ENCODE data around the gene ARHGAP42.

Gene ARHGAP42

DNA sequence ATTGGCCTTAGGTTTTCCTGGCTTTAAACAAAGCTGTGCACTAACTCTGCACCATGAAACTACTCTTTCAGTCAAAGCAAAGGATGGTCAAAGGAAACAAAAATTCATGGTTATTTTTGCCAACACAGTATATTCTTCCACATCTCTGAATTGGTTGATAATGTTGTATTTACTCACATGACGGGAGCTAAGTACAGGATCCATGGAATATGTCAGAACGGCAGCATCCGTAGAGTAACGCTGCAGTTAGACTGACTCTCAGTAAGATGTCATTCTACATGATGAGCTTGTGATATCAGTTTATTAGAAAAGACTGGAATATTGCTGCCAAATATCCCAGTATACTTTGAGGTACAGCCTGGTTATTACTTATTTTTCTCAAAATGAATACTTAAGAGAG lies 270.4 kb downstream of the ARHGAP42 start:
- TF ChIP-seq FOXP2 (optimal IDR thresholded peaks at IDR 0.05; ENCODE audit: control extremely low read depth, extremely low read length, insufficient read depth) (no peak), POLR2AphosphoS5 (IDR thresholded peaks at IDR 0.05; ENCODE audit: borderline replicate concordance, low read depth, low read length) (no peak), EZH2 (IDR thresholded peaks at IDR 0.05) (no peak)
- H3K9ac ChIP-seq (ENCODE audit: insufficient read length), result no peak overlapping the region
- H3K9me3 ChIP-seq (ENCODE audit: low read depth, low read length), result no peaks in the 10 kb centered on the region
- H3K36me3 ChIP-seq (ENCODE audit: insufficient read depth, low read length), result no peaks in the 10 kb centered on the region
- no peak overlapping the region for H3K4me3 ChIP-seq
- no peak for DNase-seq (ENCODE audit: low read depth, low spot score)
- H3K27ac ChIP-seq, result no peak overlapping the region

DNA sequence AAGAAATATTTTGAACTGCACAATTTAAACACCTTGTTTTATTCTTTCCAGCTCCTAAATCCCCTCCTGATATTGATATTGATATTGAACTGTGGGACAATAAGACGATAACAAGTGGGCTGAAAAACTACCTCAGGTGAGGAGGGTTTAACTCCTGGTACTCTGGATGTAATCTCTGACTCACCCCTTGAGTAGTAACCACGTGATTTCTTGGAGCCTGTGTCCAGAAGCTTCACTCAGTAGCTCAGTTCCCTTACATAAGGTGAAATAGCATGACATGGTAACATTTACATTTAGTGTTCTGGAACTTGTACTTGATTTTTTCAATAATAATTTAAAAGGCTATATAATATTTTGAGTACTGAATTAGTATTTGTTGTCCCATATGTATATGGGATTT lies 274.5 kb downstream of the ARHGAP42 start:
- H3K9ac ChIP-seq (ENCODE audit: insufficient read length), result no peak overlapping the region
- TF ChIP-seq POLR2AphosphoS5 (IDR thresholded peaks at IDR 0.05; ENCODE audit: borderline replicate concordance, low read depth, low read length), result no peak
- no peak for TF ChIP-seq FOXP2 (optimal IDR thresholded peaks at IDR 0.05; ENCODE audit: control extremely low read depth, extremely low read length, insufficient read depth)
- H3K4me3 ChIP-seq, result no peak overlapping the region
- DNase-seq (ENCODE audit: low read depth, low spot score), result no peak
- H3K27ac ChIP-seq, result no peak overlapping the region
- no peaks in the 10 kb centered on the region for H3K36me3 ChIP-seq (ENCODE audit: insufficient read depth, low read length)
- H3K9me3 ChIP-seq (ENCODE audit: low read depth, low read length), result no peaks in the 10 kb centered on the region

DNA sequence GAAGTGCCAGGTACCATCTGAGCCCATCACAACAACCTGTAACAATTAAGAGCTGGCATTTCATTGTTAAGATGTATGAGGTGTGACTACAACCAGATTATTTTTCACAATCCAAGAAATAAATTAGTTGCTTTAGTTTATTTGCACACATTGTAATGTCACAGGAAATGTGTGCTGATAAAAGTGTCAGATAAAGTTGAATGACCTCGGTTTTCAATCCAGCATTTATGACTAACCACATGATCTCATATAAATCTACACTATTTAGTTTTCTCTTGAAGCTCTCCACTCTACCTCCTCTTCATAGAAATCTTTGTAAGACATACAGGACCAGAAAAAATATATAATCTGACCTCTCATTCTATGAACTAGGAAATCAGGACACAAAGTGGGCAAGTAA lies 276.3 kb downstream of the ARHGAP42 start:
- DNase-seq (ENCODE audit: low read depth, low spot score), result no peak
- Histone ChIP-seq H3K9me3 (ENCODE audit: low read depth, low read length) (no peaks in the 10 kb centered on the region), H3K9ac (ENCODE audit: insufficient read length) (no peak overlapping the region), H3K36me3 (ENCODE audit: insufficient read depth, low read length) (no peaks in the 10 kb centered on the region), H3K4me3 (no peak overlapping the region), H3K27ac (no peak overlapping the region)
- TF ChIP-seq FOXP2 (optimal IDR thresholded peaks at IDR 0.05; ENCODE audit: control extremely low read depth, extremely low read length, insufficient read depth) (no peak), POLR2AphosphoS5 (IDR thresholded peaks at IDR 0.05; ENCODE audit: borderline replicate concordance, low read depth, low read length) (no peak), EZH2 (IDR thresholded peaks at IDR 0.05) (no peak)

- DNase-seq (ENCODE audit: low read depth, low spot score), result no peak
- H3K27ac ChIP-seq, result no peak overlapping the region
- no peaks in the 10 kb centered on the region for H3K9me3 ChIP-seq (ENCODE audit: low read depth, low read length)
- no peak overlapping the region for H3K4me3 ChIP-seq
- H3K36me3 ChIP-seq (ENCODE audit: insufficient read depth, low read length), result no peaks in the 10 kb centered on the region
- H3K9ac ChIP-seq (ENCODE audit: insufficient read length), result no peak overlapping the region
- TF ChIP-seq FOXP2 (optimal IDR thresholded peaks at IDR 0.05; ENCODE audit: control extremely low read depth, extremely low read length, insufficient read depth) (no peak), POLR2AphosphoS5 (IDR thresholded peaks at IDR 0.05; ENCODE audit: borderline replicate concordance, low read depth, low read length) (no peak), EZH2 (IDR thresholded peaks at IDR 0.05) (no peak)
Measured at GRCh38 chr11:100964435-100964834, 277.3 kb downstream of the ARHGAP42 start.

GRCh38 chr11:100965346-100965745 lies 278.3 kb downstream of the ARHGAP42 start:
- TF ChIP-seq POLR2AphosphoS5 (IDR thresholded peaks at IDR 0.05; ENCODE audit: borderline replicate concordance, low read depth, low read length), result no peak
- TF ChIP-seq EZH2 (IDR thresholded peaks at IDR 0.05), result no peak

GRCh38 chr11:100966366-100966765 lies 279.3 kb downstream of the ARHGAP42 start:
- DNase-seq (ENCODE audit: low read depth, low spot score), result no peak
- TF ChIP-seq EZH2 (IDR thresholded peaks at IDR 0.05), result no peak
- no peak for TF ChIP-seq POLR2AphosphoS5 (IDR thresholded peaks at IDR 0.05; ENCODE audit: borderline replicate concordance, low read depth, low read length)
- TF ChIP-seq FOXP2 (optimal IDR thresholded peaks at IDR 0.05; ENCODE audit: control extremely low read depth, extremely low read length, insufficient read depth), result no peak
- H3K27ac ChIP-seq, result no peak overlapping the region
- no peaks in the 10 kb centered on the region for H3K9me3 ChIP-seq (ENCODE audit: low read depth, low read length)
- no peak overlapping the region for H3K4me3 ChIP-seq
- no peaks in the 10 kb centered on the region for H3K36me3 ChIP-seq (ENCODE audit: insufficient read depth, low read length)
- no peak overlapping the region for H3K9ac ChIP-seq (ENCODE audit: insufficient read length)

More at GRCh38 chr11:100965346-100965745, 278.3 kb downstream of the ARHGAP42 start:
- Histone ChIP-seq H3K4me3 (no peak overlapping the region), H3K36me3 (ENCODE audit: insufficient read depth, low read length) (no peaks in the 10 kb centered on the region), H3K9ac (ENCODE audit: insufficient read length) (no peak overlapping the region), H3K27ac (no peak overlapping the region), H3K9me3 (ENCODE audit: low read depth, low read length) (no peaks in the 10 kb centered on the region)
- DNase-seq (ENCODE audit: low read depth, low spot score), result no peak

GRCh38 chr11:100969008-100969407 lies 281.9 kb downstream of the ARHGAP42 start:
- Histone ChIP-seq H3K27ac (no peak overlapping the region), H3K9me3 (ENCODE audit: low read depth, low read length) (no peaks in the 10 kb centered on the region), H3K4me3 (no peak overlapping the region), H3K9ac (ENCODE audit: insufficient read length) (no peak overlapping the region), H3K36me3 (ENCODE audit: insufficient read depth, low read length) (no peaks in the 10 kb centered on the region)
- no peak for DNase-seq (ENCODE audit: low read depth, low spot score)
- TF ChIP-seq EZH2 (IDR thresholded peaks at IDR 0.05), result no peak

- DNase-seq (ENCODE audit: low read depth, low spot score), result no peak
- no peak overlapping the region for H3K9ac ChIP-seq (ENCODE audit: insufficient read length)
- H3K9me3 ChIP-seq (ENCODE audit: low read depth, low read length), result no peaks in the 10 kb centered on the region
- no peaks in the 10 kb centered on the region for H3K36me3 ChIP-seq (ENCODE audit: insufficient read depth, low read length)
- TF ChIP-seq EZH2 (IDR thresholded peaks at IDR 0.05) (no peak), FOXP2 (optimal IDR thresholded peaks at IDR 0.05; ENCODE audit: control extremely low read depth, extremely low read length, insufficient read depth) (no peak), POLR2AphosphoS5 (IDR thresholded peaks at IDR 0.05; ENCODE audit: borderline replicate concordance, low read depth, low read length) (no peak)
- H3K4me3 ChIP-seq, result no peak overlapping the region
- no peak overlapping the region for H3K27ac ChIP-seq
Measured at GRCh38 chr11:100970283-100971164, 283.4 kb downstream of the ARHGAP42 start.

DNA sequence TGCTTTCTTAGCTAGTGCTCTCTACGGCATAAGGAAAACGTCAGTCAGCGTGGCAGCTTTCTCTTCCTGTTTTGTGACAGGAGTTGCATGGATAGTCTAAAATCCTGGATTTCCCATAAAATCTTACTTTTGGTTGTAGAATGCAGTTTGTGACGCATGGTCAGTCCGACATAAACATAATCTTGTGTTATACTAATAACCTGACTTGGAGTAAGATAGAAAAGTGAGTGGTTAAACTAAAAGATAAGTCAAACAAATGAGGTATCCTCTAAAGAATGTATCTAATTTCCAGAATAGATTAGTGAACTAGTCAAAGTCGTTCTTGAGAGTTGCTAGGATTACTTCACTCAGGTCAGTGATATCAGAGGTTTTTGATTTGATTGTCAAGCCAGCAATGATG lies 285.0 kb downstream of the ARHGAP42 start:
- TF ChIP-seq EZH2 (IDR thresholded peaks at IDR 0.05), result no peak
- no peak for TF ChIP-seq FOXP2 (optimal IDR thresholded peaks at IDR 0.05; ENCODE audit: control extremely low read depth, extremely low read length, insufficient read depth)
- no peak for TF ChIP-seq POLR2AphosphoS5 (IDR thresholded peaks at IDR 0.05; ENCODE audit: borderline replicate concordance, low read depth, low read length)
- no peaks in the 10 kb centered on the region for H3K36me3 ChIP-seq (ENCODE audit: insufficient read depth, low read length)
- no peak overlapping the region for H3K27ac ChIP-seq
- no peak overlapping the region for H3K9ac ChIP-seq (ENCODE audit: insufficient read length)
- H3K9me3 ChIP-seq (ENCODE audit: low read depth, low read length), result no peaks in the 10 kb centered on the region
- no peak overlapping the region for H3K4me3 ChIP-seq
- no peak for DNase-seq (ENCODE audit: low read depth, low spot score)

Data from SK-N-MC (cell line).